Measurements from ENCODE around the gene STARD9. TPM values are rescaled to one million over a fixed set of nuclear protein-coding genes. Genes with fewer than 3 reads are reported as not detected.

STARD9 gene
- total and polyA plus RNA-seq, 2 experiments from 2014 or later: 2.0 to 5.5 TPM

DNA sequence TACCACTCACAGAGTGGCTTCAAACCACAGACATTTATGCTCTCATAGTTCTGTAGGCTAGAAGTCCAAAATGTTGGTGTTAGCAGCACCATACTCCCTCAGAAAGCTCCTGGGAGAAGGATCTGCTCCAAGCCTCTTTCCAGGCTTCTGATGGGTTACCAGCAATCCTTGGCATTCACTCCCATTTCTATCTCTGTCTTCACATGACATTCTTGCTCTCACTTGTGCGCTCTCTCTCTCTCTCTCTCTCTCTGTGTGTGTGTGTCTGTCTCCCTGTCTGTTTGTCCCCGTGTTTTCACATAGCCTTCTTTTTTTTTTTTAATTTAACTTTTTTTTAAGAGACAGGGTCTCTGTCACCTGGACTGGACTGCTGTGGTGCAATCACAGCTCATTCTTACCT, 135.3 kb downstream of the STARD9 start:
- Histone ChIP-seq H3K36me3 (no peaks in the 10 kb centered on the region), H3K9me3 (ENCODE audit: low read depth) (no peaks in the 10 kb centered on the region), H3K4me1 (ENCODE audit: low read depth) (peaks cover 4% of the 10 kb centered on the region), H3K27me3 (no peaks in the 10 kb centered on the region), H3K27ac (no peak overlapping the region), H3K4me3 (no peak overlapping the region)
- no peak for DNase-seq (ENCODE audit: low read depth in 1 of 2, low spot score in 1 of 2)
- TF ChIP-seq, protein P1, sequence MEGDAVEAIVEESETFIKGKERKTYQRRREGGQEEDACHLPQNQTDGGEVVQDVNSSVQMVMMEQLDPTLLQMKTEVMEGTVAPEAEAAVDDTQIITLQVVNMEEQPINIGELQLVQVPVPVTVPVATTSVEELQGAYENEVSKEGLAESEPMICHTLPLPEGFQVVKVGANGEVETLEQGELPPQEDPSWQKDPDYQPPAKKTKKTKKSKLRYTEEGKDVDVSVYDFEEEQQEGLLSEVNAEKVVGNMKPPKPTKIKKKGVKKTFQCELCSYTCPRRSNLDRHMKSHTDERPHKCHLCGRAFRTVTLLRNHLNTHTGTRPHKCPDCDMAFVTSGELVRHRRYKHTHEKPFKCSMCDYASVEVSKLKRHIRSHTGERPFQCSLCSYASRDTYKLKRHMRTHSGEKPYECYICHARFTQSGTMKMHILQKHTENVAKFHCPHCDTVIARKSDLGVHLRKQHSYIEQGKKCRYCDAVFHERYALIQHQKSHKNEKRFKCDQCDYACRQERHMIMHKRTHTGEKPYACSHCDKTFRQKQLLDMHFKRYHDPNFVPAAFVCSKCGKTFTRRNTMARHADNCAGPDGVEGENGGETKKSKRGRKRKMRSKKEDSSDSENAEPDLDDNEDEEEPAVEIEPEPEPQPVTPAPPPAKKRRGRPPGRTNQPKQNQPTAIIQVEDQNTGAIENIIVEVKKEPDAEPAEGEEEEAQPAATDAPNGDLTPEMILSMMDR (IDR thresholded peaks at IDR 0.05; ENCODE audit: low read depth, low read length): no peak

DNA sequence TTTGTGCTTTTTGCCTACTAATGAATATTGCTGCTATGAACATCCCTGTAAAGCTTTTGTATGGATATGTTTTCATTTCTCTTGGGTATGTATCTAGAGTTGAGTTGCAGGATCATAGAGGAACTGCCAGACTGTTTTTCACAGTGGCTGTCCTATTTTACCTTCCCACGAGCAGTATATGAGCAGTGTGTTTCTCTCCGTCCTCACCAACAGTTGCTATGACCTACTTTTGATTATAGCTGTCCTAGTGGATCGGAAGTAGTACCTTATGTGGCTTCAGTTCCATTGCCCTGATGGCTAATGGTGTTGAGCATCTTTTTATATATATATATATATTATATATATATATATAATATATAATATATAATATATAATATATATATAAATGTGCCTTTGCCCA, 136.3 kb downstream of the STARD9 start:
- DNase-seq (ENCODE audit: low read depth in 1 of 2, low spot score in 1 of 2): no peak
- H3K36me3 ChIP-seq: no peaks in the 10 kb centered on the region
- H3K27ac ChIP-seq: no peak overlapping the region
- H3K27me3 ChIP-seq: no peaks in the 10 kb centered on the region
- peaks cover 4% of the 10 kb centered on the region for H3K4me1 ChIP-seq (ENCODE audit: low read depth)
- H3K4me3 ChIP-seq: no peak overlapping the region
- TF ChIP-seq, protein P1 (IDR thresholded peaks at IDR 0.05; ENCODE audit: low read depth, low read length): no peak
- no peaks in the 10 kb centered on the region for H3K9me3 ChIP-seq (ENCODE audit: low read depth)

DNA sequence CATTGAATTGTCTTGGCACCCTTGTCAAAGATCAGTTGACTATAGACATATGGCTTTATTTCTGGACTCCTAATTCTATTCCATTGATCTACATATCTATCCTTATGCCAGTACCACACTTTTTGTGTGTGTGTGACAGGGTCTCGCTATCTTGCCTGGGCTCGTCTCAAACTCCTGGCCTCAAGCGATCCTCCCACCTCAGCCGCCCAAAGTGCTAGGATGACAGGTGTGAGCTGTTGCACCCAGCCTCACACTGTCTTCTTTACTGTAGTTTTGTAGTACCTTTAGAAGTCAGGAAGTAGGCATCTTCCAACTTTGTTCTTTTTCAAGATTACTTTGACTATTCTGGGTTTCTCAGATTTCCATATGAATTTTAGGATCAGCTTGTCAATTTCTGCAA, 137.2 kb downstream of the STARD9 start:
- Histone ChIP-seq H3K27me3 (no peaks in the 10 kb centered on the region), H3K36me3 (no peaks in the 10 kb centered on the region), H3K4me3 (no peak overlapping the region), H3K27ac (no peak overlapping the region), H3K4me1 (ENCODE audit: low read depth) (peaks cover 4% of the 10 kb centered on the region), H3K9me3 (ENCODE audit: low read depth) (no peaks in the 10 kb centered on the region)
- no peak for DNase-seq (ENCODE audit: low read depth in 1 of 2, low spot score in 1 of 2)
- TF ChIP-seq, protein P1 (IDR thresholded peaks at IDR 0.05; ENCODE audit: low read depth, low read length): no peak

DNA sequence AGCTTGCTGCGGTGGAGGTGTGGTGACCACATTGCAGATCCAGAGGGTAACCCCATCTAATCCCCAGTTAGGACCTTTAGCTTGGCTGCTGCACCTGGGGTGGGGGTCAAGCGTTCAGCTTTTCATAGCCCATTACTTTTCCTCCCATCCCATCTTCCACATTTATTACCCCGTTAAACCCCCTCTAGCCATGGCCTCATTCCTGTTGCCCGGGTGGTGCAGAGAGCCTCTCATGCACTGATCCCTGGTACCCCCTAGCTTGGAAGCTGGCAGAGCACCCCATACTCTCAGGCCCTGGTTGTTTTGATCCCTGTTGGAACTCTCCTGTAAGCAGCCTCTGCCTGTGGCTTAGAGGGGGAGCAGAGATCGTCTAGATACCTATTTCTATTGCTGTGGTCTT, 140.7 kb downstream of the STARD9 start:
- Histone ChIP-seq H3K4me1 (ENCODE audit: low read depth) (peaks cover 4% of the 10 kb centered on the region), H3K27me3 (no peaks in the 10 kb centered on the region), H3K27ac (no peak overlapping the region), H3K4me3 (no peak overlapping the region), H3K9me3 (ENCODE audit: low read depth) (no peaks in the 10 kb centered on the region), H3K36me3 (no peaks in the 10 kb centered on the region)
- no peak for DNase-seq (ENCODE audit: low read depth in 1 of 2, low spot score in 1 of 2)
- TF ChIP-seq, protein P1 (IDR thresholded peaks at IDR 0.05; ENCODE audit: low read depth, low read length): no peak

DNA sequence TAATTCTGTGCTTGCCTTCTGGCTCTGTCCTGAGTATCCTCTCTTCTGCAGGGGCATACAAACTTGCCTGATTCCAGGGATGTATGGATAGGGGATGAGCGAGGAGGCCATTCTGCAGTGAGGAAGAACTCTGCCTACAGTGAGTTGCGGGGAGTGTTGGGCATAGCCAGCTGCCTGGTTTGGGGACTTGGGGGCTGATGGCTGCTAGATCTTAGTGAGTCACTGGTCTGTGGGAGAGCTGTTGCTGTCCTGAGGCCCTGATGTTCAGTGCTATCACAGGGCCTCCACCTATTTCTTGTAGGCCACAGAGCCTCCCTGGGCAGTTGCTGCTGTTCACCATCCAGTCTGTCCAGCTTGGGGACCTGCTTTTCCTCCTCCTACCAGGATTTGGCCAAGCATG, 141.2 kb downstream of the STARD9 start:
- no peak for DNase-seq (ENCODE audit: low read depth in 1 of 2, low spot score in 1 of 2)
- no peaks in the 10 kb centered on the region for H3K27me3 ChIP-seq
- TF ChIP-seq, protein P1 (IDR thresholded peaks at IDR 0.05; ENCODE audit: low read depth, low read length): no peak
- no peaks in the 10 kb centered on the region for H3K9me3 ChIP-seq (ENCODE audit: low read depth)
- peaks cover 4% of the 10 kb centered on the region for H3K4me1 ChIP-seq (ENCODE audit: low read depth)
- no peak overlapping the region for H3K27ac ChIP-seq
- H3K36me3 ChIP-seq: no peaks in the 10 kb centered on the region
- no peak overlapping the region for H3K4me3 ChIP-seq

DNA sequence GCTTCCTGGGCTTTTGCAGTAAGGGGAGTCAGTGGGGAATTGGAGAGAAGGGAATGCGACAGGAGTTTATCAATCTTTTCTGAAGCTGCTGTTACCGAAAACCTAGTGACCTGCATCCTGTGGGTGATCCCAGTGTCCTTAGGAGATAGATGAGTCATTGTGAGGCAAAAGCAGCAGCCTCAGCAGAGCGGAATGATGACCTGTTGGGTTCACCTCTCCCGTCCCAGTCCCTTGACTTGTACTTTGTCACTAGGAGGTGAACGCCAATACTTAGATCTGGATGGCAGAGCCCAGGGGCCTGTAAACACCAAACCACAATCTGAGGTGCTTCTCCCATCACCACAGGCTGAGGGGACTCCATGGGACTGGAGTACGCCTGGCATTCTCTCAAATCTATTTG, 143.6 kb downstream of the STARD9 start:
- Histone ChIP-seq H3K4me1 (ENCODE audit: low read depth) (peaks cover 4% of the 10 kb centered on the region), H3K27ac (no peak overlapping the region), H3K27me3 (no peaks in the 10 kb centered on the region), H3K36me3 (peaks cover 11% of the 10 kb centered on the region), H3K4me3 (no peak overlapping the region), H3K9me3 (ENCODE audit: low read depth) (no peaks in the 10 kb centered on the region)
- TF ChIP-seq, protein P1 (IDR thresholded peaks at IDR 0.05; ENCODE audit: low read depth, low read length): no peak
- no peak for DNase-seq (ENCODE audit: low read depth in 1 of 2, low spot score in 1 of 2)
